HepG2 (cell line): Measurements from ENCODE around the gene CRABP1. TPM values are rescaled to one million over a fixed set of nuclear protein-coding genes. Genes with fewer than 3 reads are reported as not detected.
A peak's percentile ranks its signal among the peaks of the same experiment; 100 is the strongest.

Source experiments
- CSRNP1 ChIP-seq: sonication (generic); formaldehyde crosslinking; IDR thresholded peaks from 2 replicates; pipeline ENCODE4 v1.8.1; 2023; ENCODE audit warnings: mild to moderate bottlenecking, missing genetic modification reagents
- DMAP1 ChIP-seq: IDR thresholded peaks from 2 replicates; pipeline ENCODE4 v1.6.1; 2016
- GABPA ChIP-seq, 2 experiments: IDR thresholded peaks; 2 replicates each; pipeline ENCODE4 v1.6.1; 2011 to 2016; ENCODE audit warnings: low read depth in 2 of 2, low read length in 1 of 2, missing biosample characterization in 1 of 2, missing genetic modification characterization in 1 of 2
- GRHL1 ChIP-seq: sonication (generic); formaldehyde crosslinking; conservative IDR thresholded peaks from 2 replicates; pipeline ENCODE4 v1.8.0; 2022; ENCODE audit warnings: missing genetic modification reagents
- HNRNPL ChIP-seq: fragments of 200-400 bp; formaldehyde crosslinking; IDR thresholded peaks from 2 replicates; pipeline ENCODE4 v1.6.1; 2017; ENCODE audit warnings: mild to moderate bottlenecking, low read depth, low read length
- NFE2L2 ChIP-seq: fragments of 150-350 bp; IDR thresholded peaks from 2 replicates; pipeline ENCODE4 v1.6.1; 2014; ENCODE audit warnings: low read length
- PITX1 ChIP-seq: sonication (generic); formaldehyde crosslinking; IDR thresholded peaks from 2 replicates; pipeline ENCODE4 v1.5.1; 2020; ENCODE audit warnings: mild to moderate bottlenecking, missing genetic modification reagents
- RORA ChIP-seq: sonication (generic); formaldehyde crosslinking; IDR thresholded peaks from 2 replicates; pipeline ENCODE4 v1.5.0; 2020; ENCODE audit warnings: mild to moderate bottlenecking, missing genetic modification reagents, moderate library complexity
- RXRB ChIP-seq: IDR thresholded peaks from 2 replicates; pipeline ENCODE4 v1.6.1; 2016; ENCODE audit warnings: borderline replicate concordance, missing genetic modification reagents, missing compliant biosample characterization
- SAP130 ChIP-seq: IDR thresholded peaks from 2 replicates; pipeline ENCODE4 v1.6.1; 2016; ENCODE audit warnings: low read depth
- ZBTB7B ChIP-seq: sonication (generic); formaldehyde crosslinking; IDR thresholded peaks from 2 replicates; pipeline ENCODE4 v1.4.0; 2020; ENCODE audit warnings: missing genetic modification reagents
- ZKSCAN1 ChIP-seq: fragments of 150-350 bp; IDR thresholded peaks from 2 replicates; pipeline ENCODE4 v1.6.1; 2014; ENCODE audit warnings: low read length
- ZNF546 ChIP-seq: sonication (generic); formaldehyde crosslinking; conservative IDR thresholded peaks from 2 replicates; pipeline ENCODE4 v1.8.1; 2023; ENCODE audit warnings: mild to moderate bottlenecking, missing genetic modification reagents
- ZNF569 ChIP-seq: sonication (generic); formaldehyde crosslinking; IDR thresholded peaks from 2 replicates; pipeline ENCODE4 v1.5.0; 2020; ENCODE audit warnings: mild to moderate bottlenecking, missing genetic modification reagents, moderate library complexity, borderline replicate concordance
- ZNF737 ChIP-seq: sonication (generic); formaldehyde crosslinking; IDR thresholded peaks from 2 replicates; pipeline ENCODE4 v1.5.0; 2020; ENCODE audit warnings: missing genetic modification reagents, mild to moderate bottlenecking, borderline replicate concordance
- ZNF761 ChIP-seq: sonication (generic); formaldehyde crosslinking; conservative IDR thresholded peaks from 2 replicates; pipeline ENCODE4 v1.4.0; 2020; ENCODE audit warnings: mild to moderate bottlenecking, missing genetic modification reagents
- ZNF792 ChIP-seq: IDR thresholded peaks from 2 replicates; pipeline ENCODE4 v1.6.1; 2016
- polyA plus RNA-seq, 8 experiments: library from polyadenylated mRNA; depleted of rRNA in 3 of 8; stranded (reverse) in 7 of 8; unstranded in 1 of 8; fragments of >200 nt; fragmentation: Illumina TruSeq in 4 of 8; extraction: Trizol in 4 of 8; gene quantifications; 2 replicates each; pipeline versions ENCODE4 v1.2.1 to v1.2.3, GENCODE V29; 2011 to 2016; ENCODE audit warnings: low read depth in 4 of 8, missing spikeins in 1 of 8, mixed read lengths in 1 of 8; ENCODE audit not compliant: insufficient read depth in 1 of 8
- total RNA-seq, 5 experiments: library from RNA; depleted of rRNA; stranded (reverse); fragments of >200 nt; fragmentation: Illumina TruSeq; extraction: Trizol; gene quantifications; 2 replicates each; pipeline ENCODE4 v1.2.3, GENCODE V29; 2016; ENCODE audit warnings: low read depth in 1 of 5
- TF ChIP-seq, protein P1 (sequence below): sonication (generic); formaldehyde crosslinking; IDR thresholded peaks from 2 replicates; pipeline ENCODE4 v1.4.0; 2020; ENCODE audit warnings: mild to moderate bottlenecking, missing genetic modification reagents
- TF ChIP-seq, protein P2 (sequence below): sonication (generic); formaldehyde crosslinking; conservative IDR thresholded peaks from 2 replicates; pipeline ENCODE4 v1.4.0; 2020; ENCODE audit warnings: missing genetic modification reagents
- TF ChIP-seq, protein P3 (sequence below): sonication (generic); formaldehyde crosslinking; IDR thresholded peaks from 2 replicates; pipeline ENCODE4 v1.4.0; 2020; ENCODE audit warnings: low read depth, mild to moderate bottlenecking, missing genetic modification reagents

The CRABP1 gene
- total and polyA plus RNA-seq, 2 of the 13 experiments (the other 11 are each of a cell fraction or from before 2014, with no cell fraction given): not detected

- TF ChIP-seq, protein P1, sequence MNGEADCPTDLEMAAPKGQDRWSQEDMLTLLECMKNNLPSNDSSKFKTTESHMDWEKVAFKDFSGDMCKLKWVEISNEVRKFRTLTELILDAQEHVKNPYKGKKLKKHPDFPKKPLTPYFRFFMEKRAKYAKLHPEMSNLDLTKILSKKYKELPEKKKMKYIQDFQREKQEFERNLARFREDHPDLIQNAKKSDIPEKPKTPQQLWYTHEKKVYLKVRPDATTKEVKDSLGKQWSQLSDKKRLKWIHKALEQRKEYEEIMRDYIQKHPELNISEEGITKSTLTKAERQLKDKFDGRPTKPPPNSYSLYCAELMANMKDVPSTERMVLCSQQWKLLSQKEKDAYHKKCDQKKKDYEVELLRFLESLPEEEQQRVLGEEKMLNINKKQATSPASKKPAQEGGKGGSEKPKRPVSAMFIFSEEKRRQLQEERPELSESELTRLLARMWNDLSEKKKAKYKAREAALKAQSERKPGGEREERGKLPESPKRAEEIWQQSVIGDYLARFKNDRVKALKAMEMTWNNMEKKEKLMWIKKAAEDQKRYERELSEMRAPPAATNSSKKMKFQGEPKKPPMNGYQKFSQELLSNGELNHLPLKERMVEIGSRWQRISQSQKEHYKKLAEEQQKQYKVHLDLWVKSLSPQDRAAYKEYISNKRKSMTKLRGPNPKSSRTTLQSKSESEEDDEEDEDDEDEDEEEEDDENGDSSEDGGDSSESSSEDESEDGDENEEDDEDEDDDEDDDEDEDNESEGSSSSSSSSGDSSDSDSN: peak; percentile 76
- TF ChIP-seq GRHL1 (CRISPR knock-in tag) (no peak), PITX1 (CRISPR knock-in tag) (0 out of 2 replicates have a peak, but pooled peaks have one; percentile 12), DMAP1 (peak; percentile 80; the same call in 1 of the 2 replicates), SAP130 (peak; percentile 99), ZNF792 (CRISPR knock-in tag) (peak; percentile 72; the same call in 1 of the 2 replicates), HNRNPL (no peak), ZBTB7B (CRISPR knock-in tag) (peak; percentile 58; the same call in 1 of the 2 replicates), CSRNP1 (CRISPR knock-in tag) (peak; percentile 57; the same call in 1 of the 2 replicates), RXRB (peak; percentile 49; the same call in 1 of the 2 replicates), RORA (CRISPR knock-in tag) (no peak), ZKSCAN1 (no peak), ZNF761 (CRISPR knock-in tag) (0 out of 2 replicates have a peak, but pooled peaks have one; percentile 67), ZNF569 (CRISPR knock-in tag) (no peak), ZNF737 (CRISPR knock-in tag) (no peak), NFE2L2 (no peak), GABPA (IDR thresholded peaks at IDR 0.05; ENCODE audit: low read depth, low read length) (peak; percentile 71), GABPA (CRISPR knock-in tag; IDR thresholded peaks at IDR 0.05; ENCODE audit: low read depth) (peak; percentile 92), ZNF546 (CRISPR knock-in tag) (no peak)
- TF ChIP-seq, protein P2, sequence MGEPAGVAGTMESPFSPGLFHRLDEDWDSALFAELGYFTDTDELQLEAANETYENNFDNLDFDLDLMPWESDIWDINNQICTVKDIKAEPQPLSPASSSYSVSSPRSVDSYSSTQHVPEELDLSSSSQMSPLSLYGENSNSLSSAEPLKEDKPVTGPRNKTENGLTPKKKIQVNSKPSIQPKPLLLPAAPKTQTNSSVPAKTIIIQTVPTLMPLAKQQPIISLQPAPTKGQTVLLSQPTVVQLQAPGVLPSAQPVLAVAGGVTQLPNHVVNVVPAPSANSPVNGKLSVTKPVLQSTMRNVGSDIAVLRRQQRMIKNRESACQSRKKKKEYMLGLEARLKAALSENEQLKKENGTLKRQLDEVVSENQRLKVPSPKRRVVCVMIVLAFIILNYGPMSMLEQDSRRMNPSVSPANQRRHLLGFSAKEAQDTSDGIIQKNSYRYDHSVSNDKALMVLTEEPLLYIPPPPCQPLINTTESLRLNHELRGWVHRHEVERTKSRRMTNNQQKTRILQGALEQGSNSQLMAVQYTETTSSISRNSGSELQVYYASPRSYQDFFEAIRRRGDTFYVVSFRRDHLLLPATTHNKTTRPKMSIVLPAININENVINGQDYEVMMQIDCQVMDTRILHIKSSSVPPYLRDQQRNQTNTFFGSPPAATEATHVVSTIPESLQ (CRISPR knock-in tag): no peak
- TF ChIP-seq, protein P3, sequence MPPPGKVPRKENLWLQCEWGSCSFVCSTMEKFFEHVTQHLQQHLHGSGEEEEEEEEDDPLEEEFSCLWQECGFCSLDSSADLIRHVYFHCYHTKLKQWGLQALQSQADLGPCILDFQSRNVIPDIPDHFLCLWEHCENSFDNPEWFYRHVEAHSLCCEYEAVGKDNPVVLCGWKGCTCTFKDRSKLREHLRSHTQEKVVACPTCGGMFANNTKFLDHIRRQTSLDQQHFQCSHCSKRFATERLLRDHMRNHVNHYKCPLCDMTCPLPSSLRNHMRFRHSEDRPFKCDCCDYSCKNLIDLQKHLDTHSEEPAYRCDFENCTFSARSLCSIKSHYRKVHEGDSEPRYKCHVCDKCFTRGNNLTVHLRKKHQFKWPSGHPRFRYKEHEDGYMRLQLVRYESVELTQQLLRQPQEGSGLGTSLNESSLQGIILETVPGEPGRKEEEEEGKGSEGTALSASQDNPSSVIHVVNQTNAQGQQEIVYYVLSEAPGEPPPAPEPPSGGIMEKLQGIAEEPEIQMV (CRISPR knock-in tag): peak; percentile 72
These were observed 40.8 kb upstream of the CRABP1 start, which contains the start of gene SKIC8 (continued) for GRCh38 chr15:78299101-78299930.
